PC-9 (cell line): Measurements from ENCODE around the gene PLEKHH2. TPM values are rescaled to one million over a fixed set of nuclear protein-coding genes. Genes with fewer than 3 reads are reported as not detected.

Source experiments
- BruUV-seq: library from RNA; stranded (reverse); fragments of 400-500 nt; replicated peaks from 2 replicates; lab custom pipeline; 2021; lab: Mats Ljungman, UMichigan
- CTCF ChIA-PET: fragments of 300-600 bp; sonication (Branson Sonifier 250); formaldehyde crosslinking; loops from one replicate; lab custom pipeline; 2022; ENCODE audit warnings: antibody characterized with exemption; lab: Charles Lee
- POLR2A ChIA-PET: fragments of 300-600 bp; sonication (Branson Sonifier 250); formaldehyde crosslinking; loops from one replicate; lab custom pipeline; 2022; ENCODE audit warnings: antibody characterized with exemption; ENCODE audit not compliant: unreplicated experiment; lab: Charles Lee
- DNase-seq, 2 experiments: peaks; one replicate each; pipeline versions ENCODE4 v3.0.0 to v3.0.0-alpha.2; 2015 to 2022; ENCODE audit warnings: mixed read lengths in 1 of 2
- H2AFZ ChIP-seq: fragments of 200-600 bp; sonication (generic); 2 replicates; pipeline ENCODE4 v1.8.1; 2017; ENCODE audit warnings: antibody characterized with exemption
- H3F3A ChIP-seq: fragments of 200-600 bp; sonication (generic); 2 replicates; pipeline ENCODE4 v1.8.1; 2017; ENCODE audit warnings: antibody characterized with exemption, mild to moderate bottlenecking, low read depth; ENCODE audit not compliant: insufficient read depth
- H3K27ac ChIP-seq: fragments of 200-600 bp; sonication (generic); 2 replicates; pipeline ENCODE4 v1.6.1; 2016; ENCODE audit warnings: mixed run types
- H3K27me3 ChIP-seq: fragments of 200-600 bp; sonication (generic); 2 replicates; pipeline ENCODE4 v1.6.1; 2016; ENCODE audit warnings: low read depth, mixed run types; ENCODE audit not compliant: insufficient read depth
- H3K36me3 ChIP-seq: fragments of 200-600 bp; sonication (generic); 2 replicates; pipeline ENCODE4 v1.6.1; 2016; ENCODE audit warnings: low read depth, mixed run types
- H3K4me1 ChIP-seq: fragments of 200-600 bp; sonication (generic); replicated peaks from 2 replicates; pipeline ENCODE4 v1.6.1; 2016; ENCODE audit warnings: mixed run types; ENCODE audit not compliant: insufficient read depth
- H3K4me2 ChIP-seq: fragments of 200-600 bp; sonication (generic); 2 replicates; pipeline ENCODE4 v1.6.1; 2017; ENCODE audit warnings: mixed run types
- H3K4me3 ChIP-seq: fragments of 200-600 bp; sonication (generic); 2 replicates; pipeline ENCODE4 v1.6.1; 2016; ENCODE audit warnings: mixed run types
- H3K79me2 ChIP-seq: fragments of 200-600 bp; sonication (generic); 2 replicates; pipeline ENCODE4 v1.6.1; 2017; ENCODE audit warnings: low read depth, mixed run types
- H3K9me2 ChIP-seq: fragments of 200-600 bp; sonication (generic); 2 replicates; pipeline ENCODE4 v1.8.1; 2017; ENCODE audit warnings: mild to moderate bottlenecking; ENCODE audit not compliant: insufficient read depth
- H3K9me3 ChIP-seq: fragments of 200-600 bp; sonication (generic); 2 replicates; pipeline ENCODE4 v1.8.1; 2016; ENCODE audit warnings: low read depth; ENCODE audit not compliant: insufficient read depth
- H4K20me1 ChIP-seq: fragments of 200-600 bp; sonication (generic); 2 replicates; pipeline ENCODE4 v1.8.1; 2017; ENCODE audit not compliant: insufficient read depth
- CTCF ChIP-seq: fragments of 200-600 bp; sonication (generic); conservative IDR thresholded peaks from 2 replicates; pipeline ENCODE4 v1.6.1; 2017; ENCODE audit warnings: mixed run types, antibody characterized with exemption, mild to moderate bottlenecking, moderate library complexity
- EZH2 ChIP-seq: fragments of 200-600 bp; sonication (generic); IDR thresholded peaks from 2 replicates; pipeline ENCODE4 v1.8.0; 2017; ENCODE audit warnings: antibody characterized with exemption, low read depth
- intact Hi-C: fragments of 100-400 bp; cut with micrococcal nuclease; formaldehyde crosslinking; loops from one replicate; pipeline ENCODE4 v1.10.0; 2022; ENCODE audit not compliant: unreplicated experiment
- total RNA-seq: library from RNA; stranded (reverse); gene quantifications from 2 replicates; pipeline ENCODE4 v1.2.3, GENCODE V29; 2021

PLEKHH2 gene
- total RNA-seq, 1 experiment from 2014 or later = 1.6 TPM

DNA sequence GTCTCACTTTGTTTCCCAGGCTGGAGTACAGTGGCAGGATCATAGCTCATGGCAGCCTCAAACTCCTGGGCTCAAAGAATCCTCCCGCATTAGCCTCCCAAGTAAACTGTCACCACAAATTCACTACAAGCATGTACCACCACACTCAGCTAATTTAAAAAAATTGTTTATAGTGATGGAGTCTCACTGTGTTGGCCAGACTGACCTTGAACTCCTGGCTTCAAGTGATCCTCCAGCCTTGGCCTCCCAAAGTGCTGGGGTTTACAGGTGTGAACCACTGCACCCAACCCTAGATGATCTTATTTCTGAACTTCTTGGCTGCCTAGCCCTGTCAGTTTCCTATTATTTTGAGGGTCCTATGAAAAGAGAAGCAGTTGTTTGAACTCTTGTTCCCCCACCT, 151.6 kb downstream of the PLEKHH2 start:
- H3K27me3 ChIP-seq = no peaks in the 10 kb centered on the region
- no peak for DNase-seq
- ChIA-PET CTCF (no interaction called here), POLR2A (no interaction called here)
- no peaks in the 10 kb centered on the region for H3K79me2 ChIP-seq
- TF ChIP-seq EZH2 = no peak
- TF ChIP-seq CTCF = no peak
- H2AFZ ChIP-seq = no peak overlapping the region
- H3K27ac ChIP-seq = no peak overlapping the region
- no peak overlapping the region for H3K4me2 ChIP-seq
- H3K4me1 ChIP-seq = no peaks in the 10 kb centered on the region
- H3K9me3 ChIP-seq = no peaks in the 10 kb centered on the region
- H3K4me3 ChIP-seq = no peak overlapping the region
- intact Hi-C loops = no loop called here
- no TSS peak for BruUV-seq
- H3K9me2 ChIP-seq = no peaks in the 10 kb centered on the region
- no peaks in the 10 kb centered on the region for H3F3A ChIP-seq
- H3K36me3 ChIP-seq = 0 out of 2 replicates have a peak, but pooled peaks cover 3% of the 10 kb centered on the region
- no peaks in the 10 kb centered on the region for H4K20me1 ChIP-seq

DNA sequence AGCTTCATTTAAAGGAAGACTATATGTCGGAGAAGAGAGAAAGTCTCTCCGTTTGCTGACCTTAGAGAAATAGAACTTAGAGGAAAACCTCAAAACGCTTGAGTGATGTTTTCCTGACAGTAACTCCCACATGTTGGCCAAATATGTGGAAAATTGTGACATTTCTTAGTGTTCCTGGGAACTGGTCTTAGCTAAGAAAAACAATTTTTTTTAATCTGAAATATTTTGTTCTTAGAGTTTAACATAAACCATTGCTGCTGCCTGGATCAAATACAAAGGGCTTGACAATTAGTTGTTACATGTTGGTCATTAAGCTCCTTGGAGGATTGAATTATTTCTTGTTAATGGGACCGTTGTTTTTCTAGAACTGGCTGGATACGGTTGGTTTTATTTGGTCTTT, 153.1 kb downstream of the PLEKHH2 start:
- ChIA-PET CTCF (no interaction called here), POLR2A (no interaction called here)

GRCh38 chr2:43791035-43791765, 154.1 kb downstream of the PLEKHH2 start:
- BruUV-seq = no TSS peak
- no peak for DNase-seq
- H2AFZ ChIP-seq = no peak overlapping the region
- H3K27me3 ChIP-seq = no peaks in the 10 kb centered on the region
- H3K79me2 ChIP-seq = no peaks in the 10 kb centered on the region
- no peaks in the 10 kb centered on the region for H3K9me3 ChIP-seq
- no peaks in the 10 kb centered on the region for H3F3A ChIP-seq
- ChIA-PET POLR2A (no interaction called here), CTCF (no interaction called here)
- 0 out of 2 replicates have a peak, but pooled peaks cover 3% of the 10 kb centered on the region for H3K36me3 ChIP-seq
- H4K20me1 ChIP-seq = no peaks in the 10 kb centered on the region
- H3K4me3 ChIP-seq = no peak overlapping the region
- no peaks in the 10 kb centered on the region for H3K9me2 ChIP-seq
- intact Hi-C loops = loop anchor here (10.0 kb wide), 1 partner anchor 176 kb away; no protein-coding TSS in a partner anchor
- TF ChIP-seq EZH2 (no peak), CTCF (no peak)
- no peaks in the 10 kb centered on the region for H3K4me1 ChIP-seq
- no peak overlapping the region for H3K4me2 ChIP-seq
- H3K27ac ChIP-seq = no peak overlapping the region

More for the DNA sequence above, 153.1 kb downstream of the PLEKHH2 start:
- H3K27ac ChIP-seq = no peak overlapping the region
- no peaks in the 10 kb centered on the region for H3K9me2 ChIP-seq
- H3K9me3 ChIP-seq = no peaks in the 10 kb centered on the region
- H3K36me3 ChIP-seq = 0 out of 2 replicates have a peak, but pooled peaks cover 3% of the 10 kb centered on the region
- H4K20me1 ChIP-seq = no peaks in the 10 kb centered on the region
- no peak for DNase-seq
- H3K79me2 ChIP-seq = no peaks in the 10 kb centered on the region
- no TSS peak for BruUV-seq
- H3F3A ChIP-seq = no peaks in the 10 kb centered on the region
- H2AFZ ChIP-seq = no peak overlapping the region
- H3K27me3 ChIP-seq = no peaks in the 10 kb centered on the region
- H3K4me1 ChIP-seq = no peaks in the 10 kb centered on the region
- intact Hi-C loops = loop anchor here (10.0 kb wide), 1 partner anchor 175 kb away; no protein-coding TSS in a partner anchor
- TF ChIP-seq EZH2 (no peak), CTCF (no peak)
- H3K4me3 ChIP-seq = no peak overlapping the region
- no peak overlapping the region for H3K4me2 ChIP-seq
